Cardiac muscle cell (in vitro differentiated cells and primary cell): ENCODE measurements around the gene SMIM17. TPM values are rescaled to one million over a fixed set of nuclear protein-coding genes. Genes with fewer than 3 reads are reported as not detected.
A peak's percentile ranks its signal among the peaks of the same experiment; 100 is the strongest.

ENCODE experiments used
- DNase-seq, 2 donors: peaks; one replicate each; pipeline versions ENCODE4 v3.0.0 to v3.0.0-alpha.2; 2010 to 2017; ENCODE audit warnings: low read depth in 1 of 2, low spot score in 1 of 2
- H3K27ac ChIP-seq: fragments of 200-600 bp; sonication (generic); 2 replicates; pipeline ENCODE4 v1.5.1; 2016
- H3K27me3 ChIP-seq: fragments of 200-600 bp; sonication (generic); 2 replicates; pipeline ENCODE4 v1.6.0; 2016; ENCODE audit warnings: control low read depth
- H3K36me3 ChIP-seq: fragments of 200-600 bp; sonication (generic); 2 replicates; pipeline ENCODE4 v1.5.1; 2016; ENCODE audit warnings: control low read depth
- H3K4me1 ChIP-seq: fragments of 200-600 bp; sonication (generic); 2 replicates; pipeline ENCODE4 v1.8.1; 2017; ENCODE audit warnings: low read depth, mild to moderate bottlenecking, mixed run types
- H3K4me3 ChIP-seq: fragments of 200-600 bp; sonication (generic); 2 replicates; pipeline ENCODE4 v1.5.1; 2016; ENCODE audit warnings: mild to moderate bottlenecking
- H3K9me3 ChIP-seq: fragments of 200-600 bp; sonication (generic); 2 replicates; pipeline ENCODE4 v1.5.1; 2017; ENCODE audit warnings: low read depth, mild to moderate bottlenecking, control low read depth
- CTCF ChIP-seq: IDR thresholded peaks from 2 replicates; pipeline ENCODE4 v1.5.1; 2012; ENCODE audit warnings: low read depth, mild to moderate bottlenecking, low read length
- polyA plus RNA-seq: library from polyadenylated mRNA; unstranded; fragments of >200 nt; fragmentation: Nextera tagmentation; extraction: Ambion mirVana; gene quantifications from 2 replicates; pipeline ENCODE4 v1.2.1, GENCODE V29; 2016
- total RNA-seq: library from RNA; depleted of rRNA; stranded (reverse); fragments of >200 nt; gene quantifications from 2 replicates; pipeline ENCODE4 v1.2.3, GENCODE V29; 2016

The SMIM17 gene
- total and polyA plus RNA-seq, 2 experiments from 2014 or later = 0.72 to 1.4 TPM

- TF ChIP-seq CTCF = no peak
- Histone ChIP-seq H3K9me3 (no peaks in the 10 kb centered on the region), H3K4me3 (no peak overlapping the region), H3K36me3 (no peaks in the 10 kb centered on the region), H3K27ac (no peak overlapping the region), H3K27me3 (no peaks in the 10 kb centered on the region), H3K4me1 (no peaks in the 10 kb centered on the region)
- no peak for DNase-seq
These were observed 9.9 kb upstream of the SMIM17 start for GRCh38 chr19:56633021-56633420.

GRCh38 chr19:56637976-56638555, 4.9 kb upstream of the SMIM17 start:
- Histone ChIP-seq H3K27ac (no peak overlapping the region), H3K9me3 (no peaks in the 10 kb centered on the region), H3K27me3 (no peaks in the 10 kb centered on the region), H3K36me3 (no peaks in the 10 kb centered on the region), H3K4me3 (no peak overlapping the region), H3K4me1 (no peaks in the 10 kb centered on the region)
- TF ChIP-seq CTCF = no peak
- peak; percentile 80 to 91 for DNase-seq

GRCh38 chr19:56639217-56639616, 3.7 kb upstream of the SMIM17 start:
- no peak overlapping the region for H3K4me3 ChIP-seq
- H3K36me3 ChIP-seq = no peaks in the 10 kb centered on the region
- no peak overlapping the region for H3K27ac ChIP-seq
- H3K4me1 ChIP-seq = no peaks in the 10 kb centered on the region
- H3K27me3 ChIP-seq = no peaks in the 10 kb centered on the region
- peak; percentile 8 to 46 for DNase-seq
- no peak for TF ChIP-seq CTCF
- H3K9me3 ChIP-seq = no peaks in the 10 kb centered on the region

DNA sequence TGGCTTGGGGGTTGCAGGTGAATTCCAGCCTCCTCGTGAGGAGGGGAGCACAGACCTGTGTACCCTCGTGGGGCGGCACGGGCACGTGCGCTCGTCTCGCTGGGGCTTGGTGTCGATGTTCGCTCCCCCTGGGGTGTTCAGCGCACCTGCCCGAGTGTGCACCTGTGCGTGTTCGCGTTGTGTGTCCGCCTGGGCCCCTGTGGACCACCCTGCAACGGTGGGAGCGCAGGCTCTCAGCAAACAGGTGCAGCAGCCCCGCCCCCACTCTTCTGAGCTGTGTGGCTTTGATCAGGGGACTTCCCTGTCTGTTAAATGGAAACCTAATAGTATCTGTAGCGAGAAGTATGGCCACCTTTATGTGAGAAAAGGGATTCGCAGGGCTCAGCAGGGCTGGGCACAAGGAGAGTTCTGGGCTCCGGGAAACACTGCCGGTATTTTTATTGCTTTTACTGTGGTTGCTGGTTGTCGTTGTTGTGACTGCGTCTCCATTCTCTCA, 549 bp downstream of the SMIM17 start:
- H3K27ac ChIP-seq = no peak overlapping the region
- no peak for DNase-seq
- no peak overlapping the region for H3K4me3 ChIP-seq
- no peaks in the 10 kb centered on the region for H3K4me1 ChIP-seq
- no peaks in the 10 kb centered on the region for H3K36me3 ChIP-seq
- no peaks in the 10 kb centered on the region for H3K27me3 ChIP-seq
- H3K9me3 ChIP-seq = no peaks in the 10 kb centered on the region
- TF ChIP-seq CTCF = no peak

DNA sequence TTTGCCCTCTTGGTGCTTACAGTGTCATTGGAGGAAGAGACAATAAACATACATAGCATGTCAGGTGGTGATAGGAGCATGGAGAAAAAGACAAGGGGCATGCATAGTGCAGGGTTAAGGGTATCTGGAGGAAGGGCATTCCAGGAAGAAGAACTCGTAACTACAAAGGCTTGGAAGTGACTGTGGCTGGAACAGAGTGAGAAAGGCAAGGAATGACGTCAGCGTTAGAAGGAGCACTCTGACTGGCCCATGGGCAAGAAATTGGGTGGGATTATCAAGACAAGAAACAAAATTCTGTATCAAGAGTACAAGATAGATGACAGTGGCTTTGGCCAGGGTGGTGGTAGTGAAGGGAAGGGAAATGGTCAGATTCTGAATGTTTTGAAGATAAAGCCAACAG, 11.2 kb downstream of the SMIM17 start:
- H3K4me3 ChIP-seq = no peak overlapping the region
- peaks cover 5% of the 10 kb centered on the region for H3K9me3 ChIP-seq
- no peaks in the 10 kb centered on the region for H3K36me3 ChIP-seq
- no peak for DNase-seq
- H3K4me1 ChIP-seq = no peaks in the 10 kb centered on the region
- no peak overlapping the region for H3K27ac ChIP-seq
- no peaks in the 10 kb centered on the region for H3K27me3 ChIP-seq
- no peak for TF ChIP-seq CTCF
